Skeletal muscle tissue (tissue), 4 donors: ENCODE results near the gene MAP3K6. TPM values are rescaled to one million over a fixed set of nuclear protein-coding genes. Genes with fewer than 3 reads are reported as not detected.

Source experiments
- H3K27ac ChIP-seq: one replicate; pipeline ENCODE4 v1.7.0; 2013; ENCODE audit warnings: mild to moderate bottlenecking, low read depth, low read length, inconsistent platforms
- H3K27me3 ChIP-seq, 3 donors: one replicate each; pipeline ENCODE4 v1.7.0; 2013; ENCODE audit warnings: low read length in 3 of 3; ENCODE audit not compliant: control insufficient read depth in 3 of 3, insufficient read depth in 3 of 3
- H3K36me3 ChIP-seq, 3 donors: one replicate each; pipeline ENCODE4 v1.7.0; 2013; ENCODE audit warnings: low read length in 3 of 3; ENCODE audit not compliant: control insufficient read depth in 3 of 3, insufficient read depth in 3 of 3
- H3K4me1 ChIP-seq, 3 donors: one replicate each; pipeline ENCODE4 v1.7.0; 2013; ENCODE audit warnings: low read length in 3 of 3, mild to moderate bottlenecking in 3 of 3; ENCODE audit not compliant: control insufficient read depth in 3 of 3, insufficient read depth in 3 of 3
- H3K4me3 ChIP-seq, 3 donors: one replicate each; pipeline ENCODE4 v1.7.0; 2013; ENCODE audit warnings: low read length in 3 of 3
- H3K9ac ChIP-seq, 3 donors: one replicate each; pipeline ENCODE4 v1.7.0; 2013; ENCODE audit warnings: low read length in 3 of 3, mild to moderate bottlenecking in 3 of 3, moderate library complexity in 2 of 3, low read depth in 1 of 3
- H3K9me3 ChIP-seq, 3 donors: one replicate each; pipeline ENCODE4 v1.7.0; 2013; ENCODE audit warnings: low read length in 3 of 3; ENCODE audit not compliant: control insufficient read depth in 3 of 3
- total RNA-seq: library from RNA; depleted of rRNA; stranded (reverse); fragments of >200 nt; gene quantifications from one replicate; pipeline ENCODE4 v1.2.3, GENCODE V29; 2014
- donor health status: Osteomylitis.

The MAP3K6 gene
- total RNA-seq, 1 donor from 2014 or later = 4.2 TPM

- H3K27ac ChIP-seq = no peak overlapping the region
- H3K9ac ChIP-seq = peak overlapping the region in 2 of 3 donors; percentile 43 to 50
- H3K4me3 ChIP-seq = peak overlapping the region in 2 of 3 donors; percentile 30 to 52
- H3K9me3 ChIP-seq = no peaks in the 10 kb centered on the region
- H3K36me3 ChIP-seq = peaks cover 6 to 15% (median 11%) of the 10 kb centered on the region in 3 donors
- H3K4me1 ChIP-seq = peaks cover 12 to 23% (median 16%) of the 10 kb centered on the region in 3 donors
- H3K27me3 ChIP-seq = peaks cover 32 to 41% (median 34%) of the 10 kb centered on the region in 3 donors
These were observed 15.9 kb downstream of the MAP3K6 start for GRCh38 chr1:27350663-27351540.

- peaks cover 32 to 41% (median 34%) of the 10 kb centered on the region in 3 donors for H3K27me3 ChIP-seq
- peak overlapping the region in 2 of 3 donors; percentile 14 to 50 for H3K9ac ChIP-seq
- no peaks in the 10 kb centered on the region for H3K9me3 ChIP-seq
- H3K4me1 ChIP-seq = peaks cover 12 to 23% (median 16%) of the 10 kb centered on the region in 3 donors
- no peak overlapping the region for H3K27ac ChIP-seq
- H3K36me3 ChIP-seq = peaks cover 0 to 6% (median 2%) of the 10 kb centered on the region in 3 donors
- H3K4me3 ChIP-seq = peak overlapping the region; percentile 30 to 52 (median 46)
These were observed 16.7 kb downstream of the MAP3K6 start for GRCh38 chr1:27349784-27350662.

- Histone ChIP-seq H3K9me3 (no peaks in the 10 kb centered on the region), H3K27ac (no peak overlapping the region), H3K36me3 (peaks cover 0 to 6% (median 2%) of the 10 kb centered on the region in 3 donors), H3K4me1 (peaks cover 12 to 23% (median 16%) of the 10 kb centered on the region in 3 donors), H3K27me3 (peaks cover 34 to 41% (median 35%) of the 10 kb centered on the region in 3 donors), H3K9ac (peak overlapping the region in 1 of 3 donors; percentile 50), H3K4me3 (peak overlapping the region in 1 of 3 donors; percentile 52)
These were observed 17.6 kb downstream of the MAP3K6 start for GRCh38 chr1:27348861-27349783.

GRCh38 chr1:27346991-27347624 lies 19.7 kb downstream of the MAP3K6 start:
- no peaks in the 10 kb centered on the region for H3K9me3 ChIP-seq
- H3K4me1 ChIP-seq = peaks cover 12 to 23% (median 16%) of the 10 kb centered on the region in 3 donors
- H3K36me3 ChIP-seq = no peaks in the 10 kb centered on the region
- H3K9ac ChIP-seq = no peak overlapping the region
- H3K27me3 ChIP-seq = peaks cover 34 to 44% (median 35%) of the 10 kb centered on the region in 3 donors
- H3K27ac ChIP-seq = no peak overlapping the region
- H3K4me3 ChIP-seq = no peak overlapping the region

GRCh38 chr1:27346357-27346756 lies 20.4 kb downstream of the MAP3K6 start:
- Histone ChIP-seq H3K27ac (no peak overlapping the region), H3K36me3 (no peaks in the 10 kb centered on the region), H3K9ac (no peak overlapping the region), H3K9me3 (no peaks in the 10 kb centered on the region), H3K4me1 (peaks cover 12 to 23% (median 14%) of the 10 kb centered on the region in 3 donors), H3K27me3 (peaks cover 34 to 45% (median 35%) of the 10 kb centered on the region in 3 donors), H3K4me3 (no peak overlapping the region)

- no peak overlapping the region for H3K27ac ChIP-seq
- peaks cover 29 to 35% (median 30%) of the 10 kb centered on the region in 3 donors for H3K27me3 ChIP-seq
- no peak overlapping the region for H3K9ac ChIP-seq
- H3K4me1 ChIP-seq = peaks cover 6 to 14% (median 8%) of the 10 kb centered on the region in 3 donors
- H3K4me3 ChIP-seq = no peak overlapping the region
- no peaks in the 10 kb centered on the region for H3K36me3 ChIP-seq
- H3K9me3 ChIP-seq = no peaks in the 10 kb centered on the region
These were observed 21.5 kb downstream of the MAP3K6 start for GRCh38 chr1:27345272-27345671.

GRCh38 chr1:27343639-27344025 lies 23.1 kb downstream of the MAP3K6 start:
- no peaks in the 10 kb centered on the region for H3K4me1 ChIP-seq
- no peaks in the 10 kb centered on the region for H3K9me3 ChIP-seq
- no peak overlapping the region for H3K27ac ChIP-seq
- peaks cover 15 to 19% (median 15%) of the 10 kb centered on the region in 3 donors for H3K27me3 ChIP-seq
- H3K9ac ChIP-seq = no peak overlapping the region
- H3K36me3 ChIP-seq = peaks cover 0 to 3% (median 0%) of the 10 kb centered on the region in 3 donors
- no peak overlapping the region for H3K4me3 ChIP-seq

GRCh38 chr1:27342778-27343638 lies 23.8 kb downstream of the MAP3K6 start:
- no peak overlapping the region for H3K9ac ChIP-seq
- peaks cover 13 to 19% (median 15%) of the 10 kb centered on the region in 3 donors for H3K27me3 ChIP-seq
- peaks cover 0 to 3% (median 0%) of the 10 kb centered on the region in 3 donors for H3K36me3 ChIP-seq
- no peaks in the 10 kb centered on the region for H3K4me1 ChIP-seq
- no peaks in the 10 kb centered on the region for H3K9me3 ChIP-seq
- H3K4me3 ChIP-seq = peak overlapping the region in 1 of 3 donors; percentile 32
- no peak overlapping the region for H3K27ac ChIP-seq
